Lower leg skin (tissue), 4 donors: Measurements from ENCODE around the gene COL9A2. TPM values are rescaled to one million over a fixed set of nuclear protein-coding genes. Genes with fewer than 3 reads are reported as not detected.

Source experiments
- DNase-seq, 2 donors: peaks; one replicate each; pipeline ENCODE4 v3.0.0-alpha.2; 2019; ENCODE audit warnings: low spot score in 2 of 2
- H3K4me3 ChIP-seq: fragments of 200-600 bp; sonication (generic); 2 replicates; pipeline ENCODE4 v1.5.1; 2017; ENCODE audit warnings: mild to moderate bottlenecking, low read depth; ENCODE audit not compliant: poor library complexity, severe bottlenecking
- POLR2A ChIP-seq, 2 donors: fragments of 450-650 bp; IDR thresholded peaks; one replicate each; pipeline ENCODE4 v1.6.1; 2016 to 2017; ENCODE audit warnings: antibody characterized with exemption in 2 of 2, mild to moderate bottlenecking in 1 of 2, moderate library complexity in 1 of 2
- WGBS, 2 donors: methylation state at CpG; one replicate each; pipeline ENCODE4 v1.1.5; 2018; 5-methylcytosine and 5-hydroxymethylcytosine counted together
- intact Hi-C: fragments of 100-400 bp; cut with DNase I; formaldehyde crosslinking; loops from one replicate; pipeline ENCODE4 v1.15.0; 2023; ENCODE audit warnings: low total_unique reads
- total RNA-seq, 4 donors: library from RNA; depleted of rRNA; stranded (reverse); fragments of >200 nt; gene quantifications; one replicate each; pipeline ENCODE4 v1.1.0, GENCODE V29; 2016
- TF ChIP-seq, protein P1 (sequence below), 3 donors: fragments of 450-650 bp; IDR thresholded peaks; one replicate each; pipeline ENCODE4 v1.5.1; 2016; ENCODE audit warnings: antibody characterized with exemption in 3 of 3, mild to moderate bottlenecking in 3 of 3, moderate library complexity in 2 of 3

COL9A2 gene
- total RNA-seq, 4 donors from 2014 or later = 2.4 to 8.7 (median 4.3) TPM

DNA sequence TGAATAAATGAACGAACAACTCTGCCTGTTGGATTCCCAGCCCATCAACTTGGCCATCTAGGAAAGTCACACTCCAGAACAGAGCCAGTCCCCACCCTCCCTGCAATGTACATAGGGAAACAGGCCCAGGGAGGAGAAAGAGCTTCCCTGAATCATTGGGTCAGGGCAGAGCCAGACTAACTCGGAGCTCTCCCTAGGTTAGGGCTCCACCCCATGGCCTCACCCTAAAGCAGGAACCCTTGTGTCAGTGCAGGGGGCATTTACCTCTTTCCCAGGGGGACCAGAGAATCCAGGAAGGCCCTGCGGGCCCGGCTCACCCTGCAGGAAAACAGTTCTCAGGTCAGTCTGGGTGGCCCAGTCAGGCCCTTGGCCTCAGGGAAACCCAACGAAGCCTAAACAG lies 11.6 kb downstream of the COL9A2 start:
- TF ChIP-seq, protein P1, sequence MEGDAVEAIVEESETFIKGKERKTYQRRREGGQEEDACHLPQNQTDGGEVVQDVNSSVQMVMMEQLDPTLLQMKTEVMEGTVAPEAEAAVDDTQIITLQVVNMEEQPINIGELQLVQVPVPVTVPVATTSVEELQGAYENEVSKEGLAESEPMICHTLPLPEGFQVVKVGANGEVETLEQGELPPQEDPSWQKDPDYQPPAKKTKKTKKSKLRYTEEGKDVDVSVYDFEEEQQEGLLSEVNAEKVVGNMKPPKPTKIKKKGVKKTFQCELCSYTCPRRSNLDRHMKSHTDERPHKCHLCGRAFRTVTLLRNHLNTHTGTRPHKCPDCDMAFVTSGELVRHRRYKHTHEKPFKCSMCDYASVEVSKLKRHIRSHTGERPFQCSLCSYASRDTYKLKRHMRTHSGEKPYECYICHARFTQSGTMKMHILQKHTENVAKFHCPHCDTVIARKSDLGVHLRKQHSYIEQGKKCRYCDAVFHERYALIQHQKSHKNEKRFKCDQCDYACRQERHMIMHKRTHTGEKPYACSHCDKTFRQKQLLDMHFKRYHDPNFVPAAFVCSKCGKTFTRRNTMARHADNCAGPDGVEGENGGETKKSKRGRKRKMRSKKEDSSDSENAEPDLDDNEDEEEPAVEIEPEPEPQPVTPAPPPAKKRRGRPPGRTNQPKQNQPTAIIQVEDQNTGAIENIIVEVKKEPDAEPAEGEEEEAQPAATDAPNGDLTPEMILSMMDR (IDR thresholded peaks at IDR 0.05) = no peak
- TF ChIP-seq POLR2A (IDR thresholded peaks at IDR 0.05) = no peak
- no peak overlapping the region for H3K4me3 ChIP-seq
- intact Hi-C loops = no loop called here
- 65% methylated on average over 4 to 5 of the region's 5 CpGs for WGBS, 2 donors
- DNase-seq = peak in 1 of 2 donors; percentile 32

DNA sequence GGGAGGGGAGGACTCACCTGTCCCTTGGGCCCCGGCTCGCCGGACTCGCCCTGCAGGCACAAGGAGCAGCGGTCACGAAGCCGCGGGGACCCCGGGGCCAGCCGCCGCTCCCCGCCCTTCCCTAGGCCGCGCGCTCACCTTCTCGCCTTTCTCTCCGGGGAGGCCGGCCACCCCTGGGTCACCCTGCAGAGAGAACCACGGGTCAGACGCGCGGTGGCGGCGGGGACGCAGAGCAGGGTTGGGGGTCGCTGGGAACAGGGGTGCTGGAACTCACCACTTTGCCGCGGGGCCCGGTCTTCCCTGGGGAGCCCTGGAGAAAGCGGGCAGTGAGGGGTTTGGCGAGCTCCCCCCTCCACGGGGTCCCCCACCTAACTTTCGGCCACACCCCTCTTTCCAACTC lies 13.3 kb downstream of the COL9A2 start:
- peak in 1 of 2 donors; percentile 83 for DNase-seq
- TF ChIP-seq, protein P1 (IDR thresholded peaks at IDR 0.05) = no peak
- no peak for TF ChIP-seq POLR2A (IDR thresholded peaks at IDR 0.05)
- no peak overlapping the region for H3K4me3 ChIP-seq
- WGBS, 2 donors = 42 to 43% methylated on average over 14 to 33 of the region's 33 CpGs
- intact Hi-C loops = no loop called here

DNA sequence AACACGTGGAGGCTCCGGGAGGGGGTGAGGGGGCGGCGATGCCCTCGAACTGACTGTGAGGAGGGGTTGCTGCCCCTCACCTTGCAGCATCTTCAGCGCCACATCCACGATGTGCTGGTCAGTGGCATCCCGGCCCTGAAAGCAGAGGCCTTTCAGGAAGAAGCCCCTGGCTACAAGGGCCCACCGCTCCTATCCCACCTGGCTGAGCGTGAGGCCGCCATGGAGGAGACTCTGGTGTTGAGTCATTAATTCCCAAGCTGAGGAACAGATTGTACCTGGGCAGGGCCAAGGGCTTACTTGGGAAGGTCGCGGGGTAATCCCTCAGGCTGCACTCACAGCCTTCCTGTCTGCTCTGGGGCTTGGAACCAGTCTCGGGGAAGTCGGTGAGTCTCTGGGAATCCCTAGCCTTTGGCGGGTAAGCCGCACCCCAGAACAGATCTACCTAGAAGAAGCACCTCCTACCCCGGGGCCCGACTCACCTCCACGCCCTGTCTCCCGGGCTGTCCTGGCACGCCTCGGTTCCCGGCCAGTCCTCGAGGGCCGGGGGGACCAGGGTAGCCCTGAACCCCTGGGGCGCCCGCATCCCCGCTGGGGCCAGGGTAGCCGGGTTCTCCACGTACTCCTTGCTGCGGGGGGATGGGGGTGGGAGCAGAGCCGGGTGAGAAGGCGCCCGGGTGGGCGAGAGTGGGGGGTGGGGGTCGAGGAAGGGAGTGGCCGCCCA lies 13.9 kb downstream of the COL9A2 start:
- H3K4me3 ChIP-seq = no peak overlapping the region
- peak in 1 of 2 donors; percentile 56 for DNase-seq
- TF ChIP-seq, protein P1 (IDR thresholded peaks at IDR 0.05) = no peak
- TF ChIP-seq POLR2A (IDR thresholded peaks at IDR 0.05) = no peak
- intact Hi-C loops = no loop called here
- 64 to 78% methylated on average over 18 to 23 of the region's 38 CpGs for WGBS, 2 donors

DNA sequence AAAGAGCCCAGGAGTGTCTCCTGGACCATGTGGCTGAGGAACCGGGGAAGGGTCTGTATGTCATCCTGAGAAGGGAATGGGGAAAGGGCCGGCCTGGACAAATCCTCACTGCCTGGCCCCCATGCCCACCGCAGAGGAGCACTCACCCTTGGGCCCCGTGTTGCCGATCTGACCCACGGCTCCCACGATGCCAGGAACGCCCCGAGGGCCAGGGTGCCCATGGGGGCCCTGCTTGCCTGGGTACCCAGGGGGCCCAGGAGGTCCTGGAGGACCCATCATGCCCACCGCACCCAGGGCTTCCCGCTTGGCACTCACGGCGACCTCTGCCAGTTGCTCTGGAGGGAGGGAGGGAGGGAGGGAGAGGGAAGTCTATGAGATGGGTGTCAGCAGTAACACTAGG lies 14.6 kb downstream of the COL9A2 start:
- 94% methylated on average over 10 to 13 of the region's 13 CpGs for WGBS, 2 donors
- no peak for TF ChIP-seq POLR2A (IDR thresholded peaks at IDR 0.05)
- TF ChIP-seq, protein P1 (IDR thresholded peaks at IDR 0.05) = no peak
- intact Hi-C loops = no loop called here
- H3K4me3 ChIP-seq = no peak overlapping the region
- peak in 1 of 2 donors; percentile 68 for DNase-seq

DNA sequence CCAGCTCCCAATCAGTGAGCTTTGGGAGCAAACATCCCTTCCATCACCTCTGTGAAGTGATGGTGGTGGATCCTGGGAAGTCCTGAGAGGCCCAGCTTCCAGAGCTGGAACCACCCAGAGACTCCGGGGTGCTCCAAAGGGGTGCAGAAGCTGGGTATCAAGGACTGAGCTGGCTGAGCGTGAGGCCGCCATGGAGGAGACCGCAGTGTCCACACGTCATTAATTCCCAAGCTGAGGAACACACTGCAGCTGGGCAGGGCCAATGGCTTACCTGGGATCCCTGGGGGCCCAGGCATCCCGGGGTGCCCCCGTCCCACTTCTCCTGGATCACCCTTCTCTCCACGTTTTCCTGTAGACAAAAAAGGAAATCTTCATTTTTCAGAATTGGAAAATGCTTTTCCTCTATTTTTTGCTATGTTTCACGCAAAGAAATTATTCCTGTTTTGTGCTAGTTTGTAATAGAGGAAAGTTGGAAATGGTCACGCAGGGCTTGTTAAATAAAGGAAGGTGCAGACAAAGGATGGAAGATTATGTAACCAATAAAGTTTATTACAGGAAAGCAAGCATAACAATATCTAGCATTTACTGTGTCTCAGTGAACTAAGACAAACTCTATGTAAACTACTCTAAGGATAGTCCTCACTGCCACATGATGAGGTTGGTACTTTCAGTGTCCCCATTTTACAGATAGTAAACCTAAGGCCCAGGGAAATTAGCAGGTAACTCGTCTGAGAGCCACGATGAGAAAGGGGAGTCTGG lies 15.4 kb downstream of the COL9A2 start:
- no peak overlapping the region for H3K4me3 ChIP-seq
- TF ChIP-seq, protein P1 (IDR thresholded peaks at IDR 0.05) = no peak
- TF ChIP-seq POLR2A (IDR thresholded peaks at IDR 0.05) = no peak
- intact Hi-C loops = no loop called here
- DNase-seq = peak in 1 of 2 donors; percentile 72
- WGBS, 2 donors = 90 to 92% methylated on average over 12 of the region's 12 CpGs
